Measurements from ENCODE around the gene DLEC1.

DLEC1 gene

GRCh38 chr3:37997342-37997741 is 41.7 kb upstream of the DLEC1 start:
- no peak for ATAC-seq (ENCODE audit: low read depth)
- no peaks in the 10 kb centered on the region for H3K9me3 ChIP-seq (ENCODE audit: severe bottlenecking)
- H3K4me3 ChIP-seq (ENCODE audit: severe bottlenecking), result no peak overlapping the region
- H3K27ac ChIP-seq (ENCODE audit: poor library complexity, severe bottlenecking), result no peak overlapping the region
- no peaks in the 10 kb centered on the region for H3K36me3 ChIP-seq (ENCODE audit: low read depth)
- peaks cover 12% of the 10 kb centered on the region for H3K4me1 ChIP-seq (ENCODE audit: insufficient read depth, poor library complexity, severe bottlenecking)
- no peak for DNase-seq (ENCODE audit: low spot score)
- no peak for TF ChIP-seq CTCF (IDR thresholded peaks at IDR 0.05; ENCODE audit: poor library complexity, severe bottlenecking)
- H3K27me3 ChIP-seq (ENCODE audit: insufficient read depth, poor library complexity, severe bottlenecking), result no peaks in the 10 kb centered on the region

- no peak for TF ChIP-seq CTCF (IDR thresholded peaks at IDR 0.05; ENCODE audit: poor library complexity, severe bottlenecking)
- no peak overlapping the region for H3K27ac ChIP-seq (ENCODE audit: poor library complexity, severe bottlenecking)
- no peaks in the 10 kb centered on the region for H3K36me3 ChIP-seq (ENCODE audit: low read depth)
- peak; percentile 45 for DNase-seq (ENCODE audit: low spot score)
- H3K9me3 ChIP-seq (ENCODE audit: severe bottlenecking), result no peaks in the 10 kb centered on the region
- no peaks in the 10 kb centered on the region for H3K27me3 ChIP-seq (ENCODE audit: insufficient read depth, poor library complexity, severe bottlenecking)
- no peak overlapping the region for H3K4me3 ChIP-seq (ENCODE audit: severe bottlenecking)
- H3K4me1 ChIP-seq (ENCODE audit: insufficient read depth, poor library complexity, severe bottlenecking), result peaks cover 7% of the 10 kb centered on the region
- ATAC-seq (ENCODE audit: low read depth), result no peak
Observed at GRCh38 chr3:37997791-37998370, 41.1 kb upstream of the DLEC1 start.

- peak; percentile 10 for DNase-seq (ENCODE audit: low spot score)
- H3K36me3 ChIP-seq (ENCODE audit: low read depth), result no peaks in the 10 kb centered on the region
Observed at GRCh38 chr3:37999836-38000235, 39.2 kb upstream of the DLEC1 start.

GRCh38 chr3:38000242-38000916 is 38.6 kb upstream of the DLEC1 start:
- H3K4me1 ChIP-seq (ENCODE audit: insufficient read depth, poor library complexity, severe bottlenecking), result peaks cover 6% of the 10 kb centered on the region
- no peaks in the 10 kb centered on the region for H3K36me3 ChIP-seq (ENCODE audit: low read depth)
- ATAC-seq (ENCODE audit: low read depth) (no peak), DNase-seq (ENCODE audit: low spot score) (peak; percentile 32)
- no peak overlapping the region for H3K4me3 ChIP-seq (ENCODE audit: severe bottlenecking)
- no peaks in the 10 kb centered on the region for H3K27me3 ChIP-seq (ENCODE audit: insufficient read depth, poor library complexity, severe bottlenecking)
- TF ChIP-seq CTCF (IDR thresholded peaks at IDR 0.05; ENCODE audit: poor library complexity, severe bottlenecking), result no peak
- no peaks in the 10 kb centered on the region for H3K9me3 ChIP-seq (ENCODE audit: severe bottlenecking)
- H3K27ac ChIP-seq (ENCODE audit: poor library complexity, severe bottlenecking), result no peak overlapping the region

More at GRCh38 chr3:37999836-38000235, 39.2 kb upstream of the DLEC1 start:
- TF ChIP-seq CTCF (IDR thresholded peaks at IDR 0.05; ENCODE audit: poor library complexity, severe bottlenecking), result no peak
- Histone ChIP-seq H3K27me3 (ENCODE audit: insufficient read depth, poor library complexity, severe bottlenecking) (no peaks in the 10 kb centered on the region), H3K4me3 (ENCODE audit: severe bottlenecking) (no peak overlapping the region), H3K9me3 (ENCODE audit: severe bottlenecking) (no peaks in the 10 kb centered on the region), H3K27ac (ENCODE audit: poor library complexity, severe bottlenecking) (no peak overlapping the region), H3K4me1 (ENCODE audit: insufficient read depth, poor library complexity, severe bottlenecking) (peaks cover 6% of the 10 kb centered on the region)
- no peak for ATAC-seq (ENCODE audit: low read depth)

- no peak for TF ChIP-seq CTCF (IDR thresholded peaks at IDR 0.05; ENCODE audit: poor library complexity, severe bottlenecking)
- Histone ChIP-seq H3K27me3 (ENCODE audit: insufficient read depth, poor library complexity, severe bottlenecking) (no peaks in the 10 kb centered on the region), H3K4me1 (ENCODE audit: insufficient read depth, poor library complexity, severe bottlenecking) (peaks cover 6% of the 10 kb centered on the region)
Observed at GRCh38 chr3:38000965-38001455, 38.0 kb upstream of the DLEC1 start.

More at GRCh38 chr3:38000965-38001455, 38.0 kb upstream of the DLEC1 start:
- Histone ChIP-seq H3K4me3 (ENCODE audit: severe bottlenecking) (no peak overlapping the region), H3K27ac (ENCODE audit: poor library complexity, severe bottlenecking) (no peak overlapping the region), H3K9me3 (ENCODE audit: severe bottlenecking) (no peaks in the 10 kb centered on the region), H3K36me3 (ENCODE audit: low read depth) (no peaks in the 10 kb centered on the region)
- ATAC-seq (ENCODE audit: low read depth) (no peak), DNase-seq (ENCODE audit: low spot score) (peak; percentile 30)
